SK-N-SH treated with all-trans-retinoic acid at 6 μM for 48 hours (cell line): ENCODE data around the gene TNIK.

Experiments used
- ATAC-seq: fragments of 200-7000 bp; cut with Tn5 transposase; 3 replicates; pipeline ENCODE4 v1.9.1; 2020; ENCODE audit warnings: mild to moderate bottlenecking, moderate library complexity
- ARNTL ChIP-seq: fragments of 450-650 bp; formaldehyde crosslinking; IDR thresholded peaks from 2 replicates; pipeline ENCODE4 v1.5.0; 2020; ENCODE audit warnings: low read depth, mild to moderate bottlenecking, moderate library complexity, borderline replicate concordance
- BACH2 ChIP-seq: fragments of 250-450 bp; sonication (Bioruptor Pico); IDR thresholded peaks from 2 replicates; pipeline ENCODE4 v1.9.0; 2021; ENCODE audit warnings: mild to moderate bottlenecking, borderline replicate concordance
- CSDC2 ChIP-seq: fragments of 250-450 bp; sonication (Bioruptor Pico); IDR thresholded peaks from 2 replicates; pipeline ENCODE4 v1.5.0; 2020; ENCODE audit warnings: mild to moderate bottlenecking, moderate library complexity
- ESRRG ChIP-seq: fragments of 250-450 bp; sonication (Bioruptor Pico); IDR thresholded peaks from 2 replicates; pipeline ENCODE4 v1.6.1; 2021; ENCODE audit warnings: mild to moderate bottlenecking
- GLIS3 ChIP-seq: fragments of 250-450 bp; sonication (Bioruptor Pico); IDR thresholded peaks from 2 replicates; pipeline ENCODE4 v1.5.0; 2020; ENCODE audit warnings: mild to moderate bottlenecking, moderate library complexity
- ISL1 ChIP-seq: fragments of 250-450 bp; sonication (Bioruptor Pico); IDR thresholded peaks from 2 replicates; pipeline ENCODE4 v2.1.2; 2022; ENCODE audit warnings: mild to moderate bottlenecking, moderate library complexity
- OSR1 ChIP-seq: fragments of 250-450 bp; sonication (Bioruptor Pico); IDR thresholded peaks from 2 replicates; pipeline ENCODE4 v1.8.0; 2022; ENCODE audit warnings: moderate library complexity, mild to moderate bottlenecking, inconsistent platforms
- PPARA ChIP-seq: fragments of 250-450 bp; sonication (Bioruptor Pico); IDR thresholded peaks from 2 replicates; pipeline ENCODE4 v1.5.0; 2020; ENCODE audit warnings: mild to moderate bottlenecking, borderline replicate concordance
- RARB ChIP-seq: fragments of 250-450 bp; sonication (Bioruptor Pico); IDR thresholded peaks from 2 replicates; pipeline ENCODE4 v1.8.0; 2021; ENCODE audit warnings: mild to moderate bottlenecking, moderate library complexity
- TCF4 ChIP-seq: fragments of 250-450 bp; sonication (Bioruptor Pico); IDR thresholded peaks from 2 replicates; pipeline ENCODE4 v1.8.0; 2021; ENCODE audit warnings: mild to moderate bottlenecking, moderate library complexity, borderline replicate concordance
- TOX ChIP-seq: fragments of 250-450 bp; sonication (Bioruptor Pico); IDR thresholded peaks from 2 replicates; pipeline ENCODE4 v1.8.0; 2021; ENCODE audit warnings: mild to moderate bottlenecking, moderate library complexity, borderline replicate concordance
- ZFP3 ChIP-seq: fragments of 250-450 bp; sonication (Bioruptor Pico); IDR thresholded peaks from 2 replicates; pipeline ENCODE4 v1.5.0; 2020; ENCODE audit warnings: mild to moderate bottlenecking, moderate library complexity
- ZFP30 ChIP-seq: fragments of 450-650 bp; formaldehyde crosslinking; IDR thresholded peaks from 2 replicates; pipeline ENCODE4 v1.5.0; 2022; ENCODE audit warnings: mild to moderate bottlenecking, moderate library complexity
- ZNF565 ChIP-seq: fragments of 450-650 bp; formaldehyde crosslinking; conservative IDR thresholded peaks from 2 replicates; pipeline ENCODE4 v1.5.0; 2020; ENCODE audit warnings: low read depth, mild to moderate bottlenecking, moderate library complexity
- ZNF70 ChIP-seq: fragments of 450-650 bp; formaldehyde crosslinking; IDR thresholded peaks from 2 replicates; pipeline ENCODE4 v1.5.0; 2020; ENCODE audit warnings: mild to moderate bottlenecking, moderate library complexity
- ZNF8 ChIP-seq: fragments of 450-650 bp; formaldehyde crosslinking; IDR thresholded peaks from 2 replicates; pipeline ENCODE4 v1.5.0; 2020; ENCODE audit warnings: mild to moderate bottlenecking, moderate library complexity
- TF ChIP-seq, protein P1 (sequence below): fragments of 250-450 bp; sonication (Bioruptor Pico); IDR thresholded peaks from 2 replicates; pipeline ENCODE4 v1.8.0; 2020; ENCODE audit warnings: mild to moderate bottlenecking, moderate library complexity, borderline replicate concordance
- TF ChIP-seq, protein P2 (sequence below): fragments of 250-450 bp; sonication (Bioruptor Pico); IDR thresholded peaks from 2 replicates; pipeline ENCODE4 v1.5.1; 2020; ENCODE audit warnings: low read depth, mild to moderate bottlenecking, moderate library complexity
- TF ChIP-seq, protein P3 (sequence below): fragments of 250-450 bp; sonication (Bioruptor Pico); IDR thresholded peaks from 2 replicates; pipeline ENCODE4 v1.5.1; 2021; ENCODE audit warnings: mild to moderate bottlenecking, moderate library complexity
- TF ChIP-seq, protein P4 (sequence below): fragments of 250-450 bp; sonication (Bioruptor Pico); IDR thresholded peaks from 2 replicates; pipeline ENCODE4 v1.8.0; 2021; ENCODE audit warnings: low read depth, mild to moderate bottlenecking, moderate library complexity, borderline replicate concordance
- TF ChIP-seq, protein P5 (sequence below): fragments of 250-450 bp; sonication (Bioruptor Pico); IDR thresholded peaks from 2 replicates; pipeline ENCODE4 v1.5.0; 2020; ENCODE audit warnings: mild to moderate bottlenecking, moderate library complexity

TNIK gene

DNA sequence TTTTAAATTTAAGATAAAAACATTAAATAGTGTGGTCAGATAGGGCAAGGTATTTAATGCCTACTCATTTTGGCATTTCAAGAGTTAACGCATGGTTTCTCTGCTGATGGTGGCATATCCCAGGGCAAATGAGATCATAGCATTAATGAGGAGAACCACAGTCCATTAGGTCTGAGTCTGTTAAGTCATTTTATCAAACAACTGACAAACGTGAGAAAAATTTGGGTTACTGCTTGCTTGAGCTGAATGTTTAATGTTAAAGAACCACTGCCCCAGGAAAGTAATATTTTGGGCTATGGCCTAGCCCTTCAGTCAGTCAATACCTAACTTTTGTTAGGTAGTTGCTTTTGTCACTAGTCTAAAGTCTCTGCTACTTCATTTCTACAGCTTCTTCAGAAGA, 395.7 kb downstream of the TNIK start:
- TF ChIP-seq, protein P1, sequence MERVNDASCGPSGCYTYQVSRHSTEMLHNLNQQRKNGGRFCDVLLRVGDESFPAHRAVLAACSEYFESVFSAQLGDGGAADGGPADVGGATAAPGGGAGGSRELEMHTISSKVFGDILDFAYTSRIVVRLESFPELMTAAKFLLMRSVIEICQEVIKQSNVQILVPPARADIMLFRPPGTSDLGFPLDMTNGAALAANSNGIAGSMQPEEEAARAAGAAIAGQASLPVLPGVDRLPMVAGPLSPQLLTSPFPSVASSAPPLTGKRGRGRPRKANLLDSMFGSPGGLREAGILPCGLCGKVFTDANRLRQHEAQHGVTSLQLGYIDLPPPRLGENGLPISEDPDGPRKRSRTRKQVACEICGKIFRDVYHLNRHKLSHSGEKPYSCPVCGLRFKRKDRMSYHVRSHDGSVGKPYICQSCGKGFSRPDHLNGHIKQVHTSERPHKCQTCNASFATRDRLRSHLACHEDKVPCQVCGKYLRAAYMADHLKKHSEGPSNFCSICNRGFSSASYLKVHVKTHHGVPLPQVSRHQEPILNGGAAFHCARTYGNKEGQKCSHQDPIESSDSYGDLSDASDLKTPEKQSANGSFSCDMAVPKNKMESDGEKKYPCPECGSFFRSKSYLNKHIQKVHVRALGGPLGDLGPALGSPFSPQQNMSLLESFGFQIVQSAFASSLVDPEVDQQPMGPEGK (CRISPR knock-in tag) = no peak
- TF ChIP-seq TCF4 = no peak
- no peak for TF ChIP-seq ZNF565 (CRISPR knock-in tag)
- TF ChIP-seq CSDC2 (CRISPR knock-in tag) = no peak
- TF ChIP-seq ZNF70 (CRISPR knock-in tag) = no peak
- no peak for TF ChIP-seq OSR1 (CRISPR knock-in tag)
- TF ChIP-seq, protein P2, sequence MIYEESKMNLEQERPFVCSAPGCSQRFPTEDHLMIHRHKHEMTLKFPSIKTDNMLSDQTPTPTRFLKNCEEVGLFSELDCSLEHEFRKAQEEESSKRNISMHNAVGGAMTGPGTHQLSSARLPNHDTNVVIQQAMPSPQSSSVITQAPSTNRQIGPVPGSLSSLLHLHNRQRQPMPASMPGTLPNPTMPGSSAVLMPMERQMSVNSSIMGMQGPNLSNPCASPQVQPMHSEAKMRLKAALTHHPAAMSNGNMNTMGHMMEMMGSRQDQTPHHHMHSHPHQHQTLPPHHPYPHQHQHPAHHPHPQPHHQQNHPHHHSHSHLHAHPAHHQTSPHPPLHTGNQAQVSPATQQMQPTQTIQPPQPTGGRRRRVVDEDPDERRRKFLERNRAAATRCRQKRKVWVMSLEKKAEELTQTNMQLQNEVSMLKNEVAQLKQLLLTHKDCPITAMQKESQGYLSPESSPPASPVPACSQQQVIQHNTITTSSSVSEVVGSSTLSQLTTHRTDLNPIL (CRISPR knock-in tag) = no peak
- no peak for TF ChIP-seq PPARA (CRISPR knock-in tag)
- no peak for TF ChIP-seq ZFP30
- no peak for TF ChIP-seq GLIS3
- no peak for TF ChIP-seq ARNTL (CRISPR knock-in tag)
- no peak for TF ChIP-seq ZFP3 (CRISPR knock-in tag)
- TF ChIP-seq RARB = no peak
- TF ChIP-seq, protein P3, sequence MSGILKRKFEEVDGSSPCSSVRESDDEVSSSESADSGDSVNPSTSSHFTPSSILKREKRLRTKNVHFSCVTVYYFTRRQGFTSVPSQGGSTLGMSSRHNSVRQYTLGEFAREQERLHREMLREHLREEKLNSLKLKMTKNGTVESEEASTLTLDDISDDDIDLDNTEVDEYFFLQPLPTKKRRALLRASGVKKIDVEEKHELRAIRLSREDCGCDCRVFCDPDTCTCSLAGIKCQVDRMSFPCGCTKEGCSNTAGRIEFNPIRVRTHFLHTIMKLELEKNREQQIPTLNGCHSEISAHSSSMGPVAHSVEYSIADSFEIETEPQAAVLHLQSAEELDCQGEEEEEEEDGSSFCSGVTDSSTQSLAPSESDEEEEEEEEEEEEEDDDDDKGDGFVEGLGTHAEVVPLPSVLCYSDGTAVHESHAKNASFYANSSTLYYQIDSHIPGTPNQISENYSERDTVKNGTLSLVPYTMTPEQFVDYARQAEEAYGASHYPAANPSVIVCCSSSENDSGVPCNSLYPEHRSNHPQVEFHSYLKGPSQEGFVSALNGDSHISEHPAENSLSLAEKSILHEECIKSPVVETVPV = no peak
- TF ChIP-seq, protein P4, sequence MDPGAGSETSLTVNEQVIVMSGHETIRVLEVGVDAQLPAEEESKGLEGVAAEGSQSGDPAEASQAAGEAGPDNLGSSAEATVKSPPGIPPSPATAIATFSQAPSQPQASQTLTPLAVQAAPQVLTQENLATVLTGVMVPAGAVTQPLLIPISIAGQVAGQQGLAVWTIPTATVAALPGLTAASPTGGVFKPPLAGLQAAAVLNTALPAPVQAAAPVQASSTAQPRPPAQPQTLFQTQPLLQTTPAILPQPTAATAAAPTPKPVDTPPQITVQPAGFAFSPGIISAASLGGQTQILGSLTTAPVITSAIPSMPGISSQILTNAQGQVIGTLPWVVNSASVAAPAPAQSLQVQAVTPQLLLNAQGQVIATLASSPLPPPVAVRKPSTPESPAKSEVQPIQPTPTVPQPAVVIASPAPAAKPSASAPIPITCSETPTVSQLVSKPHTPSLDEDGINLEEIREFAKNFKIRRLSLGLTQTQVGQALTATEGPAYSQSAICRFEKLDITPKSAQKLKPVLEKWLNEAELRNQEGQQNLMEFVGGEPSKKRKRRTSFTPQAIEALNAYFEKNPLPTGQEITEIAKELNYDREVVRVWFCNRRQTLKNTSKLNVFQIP = no peak
- TF ChIP-seq, all 23 proteins: peak for 0
- no peak for ATAC-seq

DNA sequence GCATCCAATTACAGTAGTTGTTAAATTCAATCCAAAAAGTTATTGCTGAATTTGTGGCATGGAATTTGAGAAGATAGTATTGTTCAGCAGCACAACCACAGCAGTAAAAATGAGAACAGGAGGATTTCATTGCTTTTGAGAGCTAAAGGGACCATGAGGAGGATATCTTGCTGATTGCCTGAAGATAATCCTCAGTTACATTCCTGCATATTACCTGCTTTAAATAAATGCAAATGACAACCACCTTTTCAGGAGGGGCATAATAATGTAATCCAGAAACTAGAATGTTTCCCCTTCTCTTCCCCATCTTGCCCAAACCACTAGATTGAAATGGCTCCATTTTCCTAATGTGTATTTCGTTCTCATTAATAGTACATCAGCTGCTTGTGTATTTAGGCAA, 398.5 kb downstream of the TNIK start:
- TF ChIP-seq ZFP3 (CRISPR knock-in tag) (no peak), BACH2 (CRISPR knock-in tag) (no peak), ESRRG (CRISPR knock-in tag) (no peak), ZNF8 (CRISPR knock-in tag) (no peak), ZNF70 (CRISPR knock-in tag) (no peak), TOX (no peak), RARB (no peak), CSDC2 (CRISPR knock-in tag) (no peak), ARNTL (CRISPR knock-in tag) (no peak), GLIS3 (no peak), ISL1 (CRISPR knock-in tag) (no peak), ZFP30 (no peak)
- TF ChIP-seq, protein P2 (CRISPR knock-in tag) = no peak
- TF ChIP-seq, protein P3 = no peak
- TF ChIP-seq, protein P5, sequence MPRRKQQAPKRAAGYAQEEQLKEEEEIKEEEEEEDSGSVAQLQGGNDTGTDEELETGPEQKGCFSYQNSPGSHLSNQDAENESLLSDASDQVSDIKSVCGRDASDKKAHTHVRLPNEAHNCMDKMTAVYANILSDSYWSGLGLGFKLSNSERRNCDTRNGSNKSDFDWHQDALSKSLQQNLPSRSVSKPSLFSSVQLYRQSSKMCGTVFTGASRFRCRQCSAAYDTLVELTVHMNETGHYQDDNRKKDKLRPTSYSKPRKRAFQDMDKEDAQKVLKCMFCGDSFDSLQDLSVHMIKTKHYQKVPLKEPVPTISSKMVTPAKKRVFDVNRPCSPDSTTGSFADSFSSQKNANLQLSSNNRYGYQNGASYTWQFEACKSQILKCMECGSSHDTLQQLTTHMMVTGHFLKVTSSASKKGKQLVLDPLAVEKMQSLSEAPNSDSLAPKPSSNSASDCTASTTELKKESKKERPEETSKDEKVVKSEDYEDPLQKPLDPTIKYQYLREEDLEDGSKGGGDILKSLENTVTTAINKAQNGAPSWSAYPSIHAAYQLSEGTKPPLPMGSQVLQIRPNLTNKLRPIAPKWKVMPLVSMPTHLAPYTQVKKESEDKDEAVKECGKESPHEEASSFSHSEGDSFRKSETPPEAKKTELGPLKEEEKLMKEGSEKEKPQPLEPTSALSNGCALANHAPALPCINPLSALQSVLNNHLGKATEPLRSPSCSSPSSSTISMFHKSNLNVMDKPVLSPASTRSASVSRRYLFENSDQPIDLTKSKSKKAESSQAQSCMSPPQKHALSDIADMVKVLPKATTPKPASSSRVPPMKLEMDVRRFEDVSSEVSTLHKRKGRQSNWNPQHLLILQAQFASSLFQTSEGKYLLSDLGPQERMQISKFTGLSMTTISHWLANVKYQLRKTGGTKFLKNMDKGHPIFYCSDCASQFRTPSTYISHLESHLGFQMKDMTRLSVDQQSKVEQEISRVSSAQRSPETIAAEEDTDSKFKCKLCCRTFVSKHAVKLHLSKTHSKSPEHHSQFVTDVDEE = no peak

More for the DNA sequence above, 398.5 kb downstream of the TNIK start:
- no peak for ATAC-seq
